ACC112 (cell line): Measurements from ENCODE around the gene HOXD9.

ENCODE experiments used
- H2AFZ ChIP-seq: fragments of 200-600 bp; sonication (generic); one replicate; pipeline ENCODE4 v1.6.0; 2017; ENCODE audit warnings: antibody characterized with exemption, low read length; ENCODE audit not compliant: unreplicated experiment
- H3K27ac ChIP-seq: fragments of 200-600 bp; sonication (generic); 2 replicates; pipeline ENCODE4 v1.5.1; 2014; ENCODE audit warnings: low read depth, mild to moderate bottlenecking, antibody characterized with exemption, low read length, moderate library complexity
- H3K27me3 ChIP-seq: fragments of 200-600 bp; sonication (generic); 2 replicates; pipeline ENCODE4 v1.6.1; 2014; ENCODE audit warnings: mild to moderate bottlenecking, antibody characterized with exemption, low read length, moderate library complexity, mixed read lengths; ENCODE audit not compliant: insufficient read depth
- H3K36me3 ChIP-seq: fragments of 200-600 bp; sonication (generic); 2 replicates; pipeline ENCODE4 v1.6.1; 2016; ENCODE audit warnings: mild to moderate bottlenecking, antibody characterized with exemption, low read length, moderate library complexity, mixed read lengths; ENCODE audit not compliant: insufficient read depth
- H3K4me1 ChIP-seq: fragments of 200-600 bp; sonication (generic); one replicate; pipeline ENCODE4 v1.6.1; 2016; ENCODE audit warnings: low read length, mixed read lengths; ENCODE audit not compliant: insufficient read depth, unreplicated experiment, control insufficient read depth
- H3K4me3 ChIP-seq: fragments of 200-600 bp; sonication (generic); 2 replicates; pipeline ENCODE4 v1.5.1; 2014; ENCODE audit warnings: mild to moderate bottlenecking, low read depth, low read length
- H3K79me2 ChIP-seq: fragments of 200-600 bp; sonication (generic); one replicate; pipeline ENCODE4 v1.6.0; 2016; ENCODE audit warnings: low read length; ENCODE audit not compliant: control insufficient read depth, unreplicated experiment, insufficient read depth

Gene HOXD9

GRCh38 chr2:176123411-176124109, 1.0 kb downstream of the HOXD9 start:
- Histone ChIP-seq H3K4me3 (peak overlapping the region; percentile 92), H3K27ac (no peak overlapping the region), H2AFZ (peak overlapping the region; percentile 94), H3K27me3 (peaks cover 36% of the 10 kb centered on the region), H3K36me3 (no peaks in the 10 kb centered on the region), H3K4me1 (peaks cover 8% of the 10 kb centered on the region), H3K79me2 (no peaks in the 10 kb centered on the region)

GRCh38 chr2:176124110-176124946, 1.8 kb downstream of the HOXD9 start:
- Histone ChIP-seq H3K27me3 (peaks cover 30% of the 10 kb centered on the region), H3K27ac (no peak overlapping the region), H3K4me1 (peaks cover 8% of the 10 kb centered on the region)

GRCh38 chr2:176124947-176125771, 2.6 kb downstream of the HOXD9 start:
- no peak overlapping the region for H3K27ac ChIP-seq
- H3K4me3 ChIP-seq, result no peak overlapping the region
- no peaks in the 10 kb centered on the region for H3K36me3 ChIP-seq
- H3K79me2 ChIP-seq, result no peaks in the 10 kb centered on the region
- H3K27me3 ChIP-seq, result peaks cover 21% of the 10 kb centered on the region
- H3K4me1 ChIP-seq, result peaks cover 8% of the 10 kb centered on the region
- H2AFZ ChIP-seq, result no peak overlapping the region

More at GRCh38 chr2:176124110-176124946, 1.8 kb downstream of the HOXD9 start:
- no peaks in the 10 kb centered on the region for H3K79me2 ChIP-seq
- no peak overlapping the region; the same call in 1 of the 2 replicates for H3K4me3 ChIP-seq
- H2AFZ ChIP-seq, result no peak overlapping the region
- no peaks in the 10 kb centered on the region for H3K36me3 ChIP-seq

- Histone ChIP-seq H2AFZ (no peak overlapping the region), H3K36me3 (no peaks in the 10 kb centered on the region), H3K27ac (no peak overlapping the region), H3K4me3 (no peak overlapping the region), H3K79me2 (no peaks in the 10 kb centered on the region), H3K27me3 (peaks cover 16% of the 10 kb centered on the region), H3K4me1 (peaks cover 8% of the 10 kb centered on the region)
These were observed 3.2 kb downstream of the HOXD9 start for GRCh38 chr2:176125772-176126054.

- Histone ChIP-seq H3K27ac (no peak overlapping the region), H3K27me3 (peaks cover 1% of the 10 kb centered on the region), H3K79me2 (peaks cover 10% of the 10 kb centered on the region), H3K4me1 (peaks cover 13% of the 10 kb centered on the region), H3K36me3 (peaks cover 2% of the 10 kb centered on the region; the same call in 1 of the 2 replicates), H2AFZ (peak overlapping the region; percentile 91), H3K4me3 (peak overlapping the region; percentile 79)
These were observed 4.6 kb downstream of the HOXD9 start for GRCh38 chr2:176126929-176127773.

- peaks cover 4% of the 10 kb centered on the region; the same call in 1 of the 2 replicates for H3K36me3 ChIP-seq
- peak overlapping the region; percentile 79 for H3K4me3 ChIP-seq
- H2AFZ ChIP-seq, result no peak overlapping the region
- H3K79me2 ChIP-seq, result peaks cover 14% of the 10 kb centered on the region
- H3K27me3 ChIP-seq, result no peaks in the 10 kb centered on the region
- H3K27ac ChIP-seq, result 0 out of 2 replicates have a peak overlapping the region, but pooled peaks have one; percentile 74
- H3K4me1 ChIP-seq, result peaks cover 13% of the 10 kb centered on the region
These were observed 5.2 kb downstream of the HOXD9 start for GRCh38 chr2:176127774-176128072.

GRCh38 chr2:176128172-176128981, 5.9 kb downstream of the HOXD9 start:
- peak overlapping the region; percentile 74 for H3K27ac ChIP-seq
- peak overlapping the region; percentile 79 for H3K4me3 ChIP-seq
- H3K27me3 ChIP-seq, result no peaks in the 10 kb centered on the region
- H3K36me3 ChIP-seq, result peaks cover 4% of the 10 kb centered on the region; the same call in 1 of the 2 replicates
- peaks cover 15% of the 10 kb centered on the region for H3K79me2 ChIP-seq
- peak overlapping the region; percentile 89 for H2AFZ ChIP-seq
- H3K4me1 ChIP-seq, result peaks cover 13% of the 10 kb centered on the region

- peaks cover 15% of the 10 kb centered on the region for H3K4me1 ChIP-seq
- no peaks in the 10 kb centered on the region for H3K27me3 ChIP-seq
- peak within 1 kb of the TSS; percentile 89 for H2AFZ ChIP-seq
- peak within 1 kb of the TSS; percentile 74 for H3K27ac ChIP-seq
- H3K4me3 ChIP-seq, result peak within 1 kb of the TSS; percentile 79
- peaks cover 18% of the 10 kb centered on the region for H3K79me2 ChIP-seq
- H3K36me3 ChIP-seq, result peaks cover 4% of the 10 kb centered on the region; the same call in 1 of the 2 replicates
These were observed 6.7 kb downstream of the HOXD9 start, which contains the start of gene HOXD8 for GRCh38 chr2:176128982-176129796. TSS of gene HOXD8 (plus strand) at chr2:176129705. CDS start at chr2:176130367, 662 bp downstream.

GRCh38 chr2:176129813-176130146, 7.3 kb downstream of the HOXD9 start:
- H3K27me3 ChIP-seq, result no peaks in the 10 kb centered on the region
- H3K4me1 ChIP-seq, result peaks cover 20% of the 10 kb centered on the region
- H3K36me3 ChIP-seq, result peaks cover 4% of the 10 kb centered on the region; the same call in 1 of the 2 replicates
- peak overlapping the region; percentile 79 for H3K4me3 ChIP-seq
- peak overlapping the region; percentile 80 for H2AFZ ChIP-seq
- H3K79me2 ChIP-seq, result peaks cover 23% of the 10 kb centered on the region
- peak overlapping the region; percentile 74 for H3K27ac ChIP-seq
